Right forelimb (tissue), 1 donor: ENCODE results near the gene OGDH.
"Not testable (repeated sequence)": the region's sequence is repeated elsewhere in the genome, so short reads cannot be mapped to it uniquely, and the experiment has no call there.

ENCODE experiments used
- DNase-seq: peaks from one replicate; pipeline ENCODE4 v3.0.0-alpha.2; 2018

Gene OGDH

GRCh38 chr7:44606341-44607140, at the start of gene OGDH:
TSS of gene OGDH (plus strand) at chr7:44606627. CDS start at chr7:44624344, 17,717 bp downstream.
- peak; percentile 99 for DNase-seq

GRCh38 chr7:44557485-44557884, 48.9 kb upstream of the OGDH start:
- DNase-seq = no peak

GRCh38 chr7:44559485-44559884, 46.9 kb upstream of the OGDH start:
- DNase-seq = no peak

GRCh38 chr7:44561481-44561880, 44.9 kb upstream of the OGDH start:
- DNase-seq = no peak

GRCh38 chr7:44561962-44562621, 44.3 kb upstream of the OGDH start:
- no peak for DNase-seq

- not testable (repeated sequence) for DNase-seq
Measured at GRCh38 chr7:44562622-44562962, 43.8 kb upstream of the OGDH start.

- no peak for DNase-seq
Measured at GRCh38 chr7:44563171-44563679, 43.2 kb upstream of the OGDH start.

GRCh38 chr7:44564606-44565005, 41.8 kb upstream of the OGDH start:
- DNase-seq = no peak

- peak; percentile 73 for DNase-seq
Measured at GRCh38 chr7:44565097-44565794, 41.2 kb upstream of the OGDH start.

GRCh38 chr7:44565795-44566559, 40.5 kb upstream of the OGDH start:
- DNase-seq = no peak

- DNase-seq = no peak
Measured at GRCh38 chr7:44566680-44567079, 39.7 kb upstream of the OGDH start.

GRCh38 chr7:44567884-44568283, 38.5 kb upstream of the OGDH start:
- no peak for DNase-seq

- DNase-seq = no peak
Measured at GRCh38 chr7:44568771-44569560, 37.5 kb upstream of the OGDH start.

GRCh38 chr7:44569959-44570358, 36.5 kb upstream of the OGDH start:
- no peak for DNase-seq

- no peak for DNase-seq
Measured at GRCh38 chr7:44572771-44573170, 33.7 kb upstream of the OGDH start.

- DNase-seq = peak; percentile 94
Measured at GRCh38 chr7:44573464-44574286, 32.8 kb upstream of the OGDH start, which contains the start of gene DDX56. TSS of gene DDX56 (minus strand) at chr7:44573908. CDS start at chr7:44573895, 13 bp downstream.

GRCh38 chr7:44574287-44574872, 32.0 kb upstream of the OGDH start:
- DNase-seq = no peak

- no peak for DNase-seq
Measured at GRCh38 chr7:44575054-44575453, 31.4 kb upstream of the OGDH start.

GRCh38 chr7:44576228-44576627, 30.2 kb upstream of the OGDH start:
- no peak for DNase-seq
